C4-2B (cell line): ENCODE results near the gene TOX2.

ENCODE experiments used
- H3K27ac ChIP-seq: fragments of 450-650 bp; 2 replicates; pipeline ENCODE4 v1.5.1; 2017
- CTCF ChIP-seq: fragments of 450-650 bp; conservative IDR thresholded peaks from 2 replicates; pipeline ENCODE4 v1.5.1; 2017; ENCODE audit warnings: mild to moderate bottlenecking
- ZFX ChIP-seq: fragments of 450-650 bp; IDR thresholded peaks from 2 replicates; pipeline ENCODE4 v1.6.1; 2017

TOX2 gene

GRCh38 chr20:44117296-44118184 is 202.9 kb downstream of the TOX2 start:
- H3K27ac ChIP-seq: no peak overlapping the region
- no peak for TF ChIP-seq CTCF
- no peak for TF ChIP-seq ZFX

DNA sequence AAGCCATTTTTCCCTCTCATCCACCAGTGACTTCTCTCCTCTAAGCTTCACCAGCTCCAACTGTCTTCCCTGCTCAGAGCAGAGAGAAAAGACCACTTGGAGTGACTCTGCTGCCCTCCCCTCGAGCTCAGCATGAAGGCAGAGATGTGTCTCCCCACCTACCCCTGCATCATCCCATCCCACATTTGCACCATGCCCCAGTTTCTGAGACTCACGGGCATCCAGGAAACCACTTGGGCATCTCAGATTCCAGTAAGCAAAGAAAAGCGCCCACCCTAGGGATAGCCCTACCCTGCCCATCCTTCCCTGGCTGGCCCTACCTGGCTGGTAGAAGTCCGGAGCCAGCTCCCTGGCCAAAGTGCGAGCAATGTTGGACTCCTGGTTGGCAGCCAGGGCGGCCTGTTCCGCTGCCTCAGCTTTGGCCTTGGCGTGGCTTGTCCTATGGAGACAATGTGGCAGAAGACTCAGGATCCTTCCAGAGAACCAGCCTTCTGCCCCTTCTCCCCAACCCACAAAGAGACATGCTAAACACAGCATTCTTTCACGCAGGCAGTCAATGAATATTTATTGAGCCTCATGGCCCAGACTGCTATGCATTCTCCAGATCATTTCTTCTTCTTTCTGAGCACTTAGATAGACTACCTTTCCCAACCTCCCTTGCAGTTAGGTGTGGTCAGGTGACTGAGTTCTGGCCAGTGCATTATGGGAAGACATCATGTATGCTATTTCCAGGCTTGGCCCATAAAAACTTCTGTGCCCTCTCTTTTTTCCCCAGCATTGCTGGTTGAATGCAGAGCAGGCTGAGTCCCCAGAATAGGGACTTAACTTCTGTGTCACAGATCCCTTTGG is 203.8 kb downstream of the TOX2 start:
- TF ChIP-seq ZFX: no peak
- H3K27ac ChIP-seq: no peak overlapping the region
